IMR-90 (cell line): ENCODE measurements around the gene NOSTRIN. TPM values are rescaled to one million over a fixed set of nuclear protein-coding genes. Genes with fewer than 3 reads are reported as not detected.

Experiments used
- ATAC-seq: fragments of 200-7000 bp; cut with Tn5 transposase; 2 replicates; pipeline ENCODE4 v1.9.1; 2020; ENCODE audit warnings: low read depth, mild to moderate bottlenecking, moderate library complexity
- BruUV-seq: library from RNA; stranded (reverse); fragments of 400-500 nt; replicated peaks from 2 replicates; lab custom pipeline; 2021; lab: Mats Ljungman, UMichigan
- CTCF ChIA-PET: fragments of 300-600 bp; formaldehyde crosslinking; extraction: SDS; loops from one replicate; lab custom pipeline; 2021; ENCODE audit warnings: antibody characterized with exemption; lab: Yijun Ruan, JAX
- POLR2A ChIA-PET: fragments of 300-600 bp; sonication (Branson Sonifier 250); formaldehyde crosslinking; loops from one replicate; lab custom pipeline; 2022; ENCODE audit warnings: antibody characterized with exemption; ENCODE audit not compliant: unreplicated experiment; lab: Charles Lee
- DNase-seq: peaks from one replicate; pipeline ENCODE4 v3.0.0; 2013
- H2AFZ ChIP-seq: replicated peaks from 2 replicates; pipeline ENCODE3; 2013; ENCODE audit warnings: low read length, mild to moderate bottlenecking; ENCODE audit not compliant: poor library complexity
- H2AK5ac ChIP-seq: 2 replicates; pipeline ENCODE4 v1.6.1; 2013; ENCODE audit warnings: low read depth, low read length, inconsistent platforms
- H2AK9ac ChIP-seq: replicated peaks from 2 replicates; pipeline ENCODE3; 2013; ENCODE audit warnings: mild to moderate bottlenecking, low read depth, low read length, moderate library complexity; ENCODE audit not compliant: poor library complexity
- H2BK120ac ChIP-seq: 2 replicates; pipeline ENCODE4 v1.6.1; 2013; ENCODE audit warnings: low read depth, low read length, inconsistent platforms
- H2BK15ac ChIP-seq: 3 replicates; pipeline ENCODE4 v1.6.1; 2013; ENCODE audit warnings: low read depth, low read length, inconsistent platforms
- H2BK20ac ChIP-seq: 2 replicates; pipeline ENCODE4 v1.6.1; 2013; ENCODE audit warnings: low read depth, mild to moderate bottlenecking, inconsistent platforms, low read length, moderate library complexity
- H2BK5ac ChIP-seq: 2 replicates; pipeline ENCODE4 v1.6.1; 2013; ENCODE audit warnings: mild to moderate bottlenecking, low read depth, low read length, inconsistent platforms; ENCODE audit not compliant: poor library complexity, severe bottlenecking
- H3K14ac ChIP-seq: replicated peaks from 2 replicates; pipeline ENCODE4 v1.6.1; 2013; ENCODE audit warnings: low read depth, low read length, inconsistent platforms
- H3K18ac ChIP-seq: 2 replicates; pipeline ENCODE4 v1.6.1; 2013; ENCODE audit warnings: low read depth, low read length, control low read depth
- H3K23ac ChIP-seq: 2 replicates; pipeline ENCODE4 v1.6.1; 2013; ENCODE audit warnings: low read depth, low read length, inconsistent platforms
- H3K27ac ChIP-seq: 2 replicates; pipeline ENCODE4 v1.5.1; 2013; ENCODE audit warnings: mild to moderate bottlenecking, control low read depth, low read length; ENCODE audit not compliant: insufficient read depth
- H3K27me3 ChIP-seq: 2 replicates; pipeline ENCODE4 v1.6.1; 2013; ENCODE audit warnings: low read length; ENCODE audit not compliant: control insufficient read depth, insufficient read depth
- H3K36me3 ChIP-seq: 2 replicates; pipeline ENCODE4 v1.6.1; 2013; ENCODE audit warnings: low read length, mixed read lengths; ENCODE audit not compliant: control insufficient read depth, insufficient read depth
- H3K4ac ChIP-seq: 2 replicates; pipeline ENCODE4 v1.6.1; 2013; ENCODE audit warnings: low read depth, low read length, inconsistent platforms
- H3K4me1 ChIP-seq: 2 replicates; pipeline ENCODE4 v1.6.1; 2013; ENCODE audit warnings: low read length, mixed read lengths; ENCODE audit not compliant: control insufficient read depth, insufficient read depth
- H3K4me2 ChIP-seq: 2 replicates; pipeline ENCODE4 v1.6.1; 2013; ENCODE audit warnings: low read depth, mild to moderate bottlenecking, control low read depth, low read length, moderate library complexity
- H3K4me3 ChIP-seq: 2 replicates; pipeline ENCODE4 v1.5.1; 2013; ENCODE audit warnings: low read depth, mild to moderate bottlenecking, control low read depth, low read length, moderate library complexity; ENCODE audit not compliant: insufficient read depth
- H3K56ac ChIP-seq: 2 replicates; pipeline ENCODE4 v1.6.1; 2013; ENCODE audit warnings: low read length, inconsistent platforms; ENCODE audit not compliant: insufficient read depth; ENCODE audit errors: extremely low read depth
- H3K79me1 ChIP-seq, 2 experiments: 2 replicates each; pipeline ENCODE4 v1.6.1; 2013; ENCODE audit warnings: low read length in 2 of 2, inconsistent platforms in 1 of 2, low read depth in 1 of 2
- H3K9ac ChIP-seq: 2 replicates; pipeline ENCODE4 v1.6.1; 2013; ENCODE audit warnings: low read depth, low read length, control low read depth
- H3K9me1 ChIP-seq: 2 replicates; pipeline ENCODE4 v1.6.1; 2013; ENCODE audit warnings: low read length, inconsistent platforms; ENCODE audit not compliant: insufficient read depth
- H3K9me3 ChIP-seq: 2 replicates; pipeline ENCODE4 v1.6.1; 2013; ENCODE audit warnings: low read length; ENCODE audit not compliant: control insufficient read depth, insufficient read depth
- H4K20me1 ChIP-seq: 2 replicates; pipeline ENCODE4 v1.6.1; 2013; ENCODE audit warnings: low read length, inconsistent platforms; ENCODE audit not compliant: insufficient read depth
- H4K5ac ChIP-seq: 2 replicates; pipeline ENCODE4 v1.6.1; 2013; ENCODE audit warnings: mild to moderate bottlenecking, low read depth, low read length, control low read depth
- H4K8ac ChIP-seq, 2 experiments: 2 replicates each; pipeline ENCODE4 v1.6.1; 2013; ENCODE audit warnings: low read depth in 2 of 2, low read length in 2 of 2, control low read depth in 1 of 2, inconsistent platforms in 1 of 2
- H4K91ac ChIP-seq: 2 replicates; pipeline ENCODE4 v1.6.1; 2013; ENCODE audit warnings: low read depth, low read length, inconsistent platforms; ENCODE audit not compliant: insufficient read depth
- CTCF ChIP-seq: conservative IDR thresholded peaks from 2 replicates; pipeline ENCODE4 v1.5.1; 2012; ENCODE audit warnings: mild to moderate bottlenecking, low read depth, low read length, improper control_type of control experiment
- MXI1 ChIP-seq: IDR thresholded peaks from 2 replicates; pipeline ENCODE4 v1.6.1; 2012; ENCODE audit warnings: low read depth, mild to moderate bottlenecking, low read length, moderate library complexity, borderline replicate concordance
- RFX5 ChIP-seq: IDR thresholded peaks from 2 replicates; pipeline ENCODE4 v1.8.0; 2012; ENCODE audit warnings: low read depth, mild to moderate bottlenecking, low read length, moderate library complexity
- dilution Hi-C: fragments of 300-500 bp; cut with HindIII; formaldehyde crosslinking; loops from one replicate; pipeline ENCODE4 v1.14.3; 2018; ENCODE audit warnings: low sequenced_read_pairs; ENCODE audit not compliant: unreplicated experiment
- in situ Hi-C: fragments of 300-500 bp; cut with MboI; formaldehyde crosslinking; loops from 3 replicates; pipeline ENCODE4 v1.14.3; 2019; ENCODE audit warnings: low sequenced_read_pairs, inconsistent platforms, mixed read lengths
- intact Hi-C: fragments of 100-400 bp; cut with micrococcal nuclease; formaldehyde crosslinking; loops from 2 replicates; pipeline ENCODE4 v1.10.0; 2022
- polyA plus RNA-seq, 3 experiments: library from polyadenylated mRNA; depleted of rRNA; stranded (reverse); fragments of >200 nt; gene quantifications; 2 replicates each; pipeline ENCODE4 v1.2.3, GENCODE V29; 2012; ENCODE audit warnings: low replicate concordance in 1 of 3
- total RNA-seq: library from RNA; depleted of rRNA; stranded (reverse); fragments of >200 nt; gene quantifications from 2 replicates; pipeline ENCODE4 v1.2.3, GENCODE V29; 2012
- TF ChIP-seq, protein P1 (sequence below): fragments of 150-350 bp; IDR thresholded peaks from 2 replicates; pipeline ENCODE4 v1.6.1; 2016; ENCODE audit warnings: low read depth, mild to moderate bottlenecking, low read length, moderate library complexity, borderline replicate concordance

NOSTRIN gene
- total and polyA plus RNA-seq, 2 of the 4 experiments (the other 2 are of a cell fraction), result 0.15 to 0.18 TPM

GRCh38 chr2:168830958-168831357 is 28.5 kb downstream of the NOSTRIN start:
- intact Hi-C loops, result no loop called here
- no peak overlapping the region for H2AFZ ChIP-seq
- no peak overlapping the region for H3K23ac ChIP-seq
- no peak overlapping the region for H2BK120ac ChIP-seq
- no peak overlapping the region for H3K27ac ChIP-seq
- no peaks in the 10 kb centered on the region for H4K20me1 ChIP-seq
- no peak overlapping the region for H3K4me2 ChIP-seq
- ChIA-PET POLR2A (no interaction called here), CTCF (no interaction called here)
- TF ChIP-seq RFX5, result no peak
- TF ChIP-seq, protein P1, sequence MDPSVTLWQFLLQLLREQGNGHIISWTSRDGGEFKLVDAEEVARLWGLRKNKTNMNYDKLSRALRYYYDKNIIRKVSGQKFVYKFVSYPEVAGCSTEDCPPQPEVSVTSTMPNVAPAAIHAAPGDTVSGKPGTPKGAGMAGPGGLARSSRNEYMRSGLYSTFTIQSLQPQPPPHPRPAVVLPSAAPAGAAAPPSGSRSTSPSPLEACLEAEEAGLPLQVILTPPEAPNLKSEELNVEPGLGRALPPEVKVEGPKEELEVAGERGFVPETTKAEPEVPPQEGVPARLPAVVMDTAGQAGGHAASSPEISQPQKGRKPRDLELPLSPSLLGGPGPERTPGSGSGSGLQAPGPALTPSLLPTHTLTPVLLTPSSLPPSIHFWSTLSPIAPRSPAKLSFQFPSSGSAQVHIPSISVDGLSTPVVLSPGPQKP, result no peak
- TF ChIP-seq CTCF, result no peak
- no peak for TF ChIP-seq MXI1
- H2BK5ac ChIP-seq, result no peak overlapping the region
- no peak overlapping the region for H3K56ac ChIP-seq
- H3K36me3 ChIP-seq, result no peaks in the 10 kb centered on the region
- H2BK20ac ChIP-seq, result no peak overlapping the region
- no peak overlapping the region for H2AK9ac ChIP-seq
- no peak overlapping the region for H3K18ac ChIP-seq
- no peak overlapping the region for H4K5ac ChIP-seq
- no peak overlapping the region for H3K14ac ChIP-seq
- ATAC-seq, result no peak
- H2BK15ac ChIP-seq, result no peak overlapping the region
- no peaks in the 10 kb centered on the region for H3K79me1 ChIP-seq
- no peaks in the 10 kb centered on the region for H3K27me3 ChIP-seq
- no peaks in the 10 kb centered on the region for H3K4me1 ChIP-seq
- no peak overlapping the region for H3K4ac ChIP-seq
- in situ Hi-C loops, result no loop called here
- dilution Hi-C loops, result no loop called here
- no peaks in the 10 kb centered on the region; the same call in 1 of the 2 replicates for H3K9me3 ChIP-seq
- no peaks in the 10 kb centered on the region for H3K9me1 ChIP-seq
- H3K4me3 ChIP-seq, result no peak overlapping the region
- no TSS peak for BruUV-seq
- no peak overlapping the region for H2AK5ac ChIP-seq
- H4K8ac ChIP-seq, result no peak overlapping the region
- H4K91ac ChIP-seq, result no peak overlapping the region
- H3K9ac ChIP-seq, result no peak overlapping the region
- no peak for DNase-seq
